GM19328 (cell line): ENCODE measurements around the gene CPA3.

Source experiments
- ATAC-seq: cut with Tn5 transposase; IDR thresholded peaks from one replicate; pipeline ENCODE4 v1.9.1; 2021; ENCODE audit warnings: mild to moderate bottlenecking, moderate library complexity; ENCODE audit not compliant: unreplicated experiment

Gene CPA3

GRCh38 chr3:148856384-148856783 is 8.7 kb upstream of the CPA3 start:
- ATAC-seq = no peak

- ATAC-seq = no peak
Observed at GRCh38 chr3:148857316-148857715, 7.8 kb upstream of the CPA3 start.

GRCh38 chr3:148861277-148861869 is 3.7 kb upstream of the CPA3 start:
- no peak for ATAC-seq

DNA sequence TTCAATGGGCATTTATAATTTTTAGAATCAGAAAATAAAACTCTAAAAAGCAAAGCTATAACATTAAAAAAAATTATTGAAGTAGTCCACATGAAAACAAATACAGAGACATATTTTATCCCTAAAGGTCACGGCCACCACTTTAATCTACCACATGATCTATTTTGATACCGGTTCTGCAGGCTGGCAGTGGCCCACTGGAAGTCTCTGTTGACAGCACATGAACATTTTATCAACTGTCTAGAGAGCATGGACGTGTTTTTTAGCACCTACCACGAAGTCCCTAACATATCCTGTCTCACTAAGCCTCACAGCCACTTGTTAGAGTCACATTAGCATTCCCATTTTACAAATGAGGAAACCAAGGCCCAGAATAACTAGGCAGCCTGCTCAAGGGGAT is 1.8 kb upstream of the CPA3 start:
- no peak for ATAC-seq

GRCh38 chr3:148863814-148864213 is 1.3 kb upstream of the CPA3 start:
- ATAC-seq = no peak

GRCh38 chr3:148866261-148866660 is 1.2 kb downstream of the CPA3 start:
- ATAC-seq = no peak

GRCh38 chr3:148873270-148873927 is 8.3 kb downstream of the CPA3 start:
- no peak for ATAC-seq

- no peak for ATAC-seq
Observed at GRCh38 chr3:148873977-148874376, 8.9 kb downstream of the CPA3 start.

GRCh38 chr3:148878095-148878494 is 13.0 kb downstream of the CPA3 start:
- ATAC-seq = no peak

GRCh38 chr3:148879256-148879655 is 14.2 kb downstream of the CPA3 start:
- no peak for ATAC-seq

DNA sequence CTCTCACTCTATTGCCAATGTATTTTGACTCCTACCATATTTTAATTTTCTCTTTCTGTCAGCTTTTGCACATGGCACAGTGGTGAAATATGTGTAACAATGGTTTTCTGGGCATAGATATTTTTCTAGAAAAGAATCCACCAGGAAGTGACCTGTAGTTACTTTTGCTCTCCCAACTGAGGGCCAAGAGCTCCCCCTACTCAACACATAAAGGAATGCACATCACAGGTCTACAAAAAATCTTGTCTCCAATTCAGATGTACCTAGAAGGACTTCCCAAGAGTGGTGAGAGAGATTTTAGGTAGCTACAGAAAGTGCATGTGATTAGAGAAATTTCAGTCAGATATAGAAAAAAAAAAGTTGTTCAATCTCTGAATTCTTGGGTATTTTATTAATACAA is 15.6 kb downstream of the CPA3 start:
- ATAC-seq = no peak

GRCh38 chr3:148881286-148881685 is 16.2 kb downstream of the CPA3 start:
- no peak for ATAC-seq

DNA sequence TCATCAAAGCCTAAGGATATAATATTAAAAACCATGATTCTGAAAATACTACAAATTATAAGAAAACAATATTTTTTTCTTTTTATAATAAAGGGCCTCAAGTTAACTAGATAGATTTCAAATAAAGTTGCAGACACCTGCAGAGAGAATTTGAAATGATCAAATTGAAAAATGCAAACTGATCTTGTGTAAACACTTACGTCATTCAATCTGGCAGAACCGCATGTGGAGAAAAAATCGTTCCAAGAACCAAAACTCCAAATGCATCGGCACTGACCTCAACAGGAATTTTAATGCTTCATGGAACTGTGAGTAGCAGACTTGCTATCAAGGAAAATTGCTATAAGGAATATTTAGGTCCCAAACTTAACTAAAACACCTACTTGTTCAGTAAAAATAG is 17.2 kb downstream of the CPA3 start:
- no peak for ATAC-seq

- no peak for ATAC-seq
Observed at GRCh38 chr3:148883163-148883562, 18.1 kb downstream of the CPA3 start.

DNA sequence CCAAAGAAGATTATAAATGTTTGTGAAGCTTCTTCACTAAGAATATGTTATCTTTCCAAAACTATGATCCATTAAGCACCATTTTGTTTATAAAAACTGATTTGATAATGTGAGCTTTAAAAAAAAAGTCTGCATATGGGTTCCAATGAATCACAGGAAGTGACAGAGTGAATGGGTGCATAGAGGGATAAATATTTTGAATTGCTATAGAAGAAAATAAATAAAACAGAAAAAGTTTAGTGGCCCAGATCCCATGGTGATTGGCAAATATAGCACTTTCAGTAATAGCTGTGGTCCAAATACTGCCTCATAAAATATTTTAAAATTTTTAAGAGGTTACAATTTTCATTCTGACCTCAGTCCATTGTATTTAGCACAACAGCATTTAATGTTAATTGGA is 19.2 kb downstream of the CPA3 start:
- no peak for ATAC-seq

GRCh38 chr3:148889828-148890227 is 24.7 kb downstream of the CPA3 start:
- no peak for ATAC-seq

DNA sequence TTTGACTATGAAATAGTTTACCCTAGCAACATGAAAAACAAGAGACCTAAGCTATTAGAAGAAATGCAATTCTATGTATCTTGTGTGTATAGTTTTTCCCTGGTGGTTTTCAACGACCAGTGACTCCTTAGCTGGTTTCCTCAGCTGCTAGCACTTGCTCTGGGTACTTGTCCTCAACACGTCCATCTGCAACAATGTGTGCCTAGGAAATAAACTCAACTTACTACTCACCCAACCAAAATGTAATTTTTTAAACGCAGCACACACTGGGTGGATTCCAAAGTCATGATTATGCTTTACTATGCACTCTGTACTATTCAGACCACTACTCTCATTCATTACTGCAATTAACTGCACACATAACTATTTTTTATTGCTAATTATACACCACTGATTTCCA is 31.0 kb downstream of the CPA3 start:
- no peak for ATAC-seq

- ATAC-seq = no peak
Observed at GRCh38 chr3:148901987-148902791, 37.1 kb downstream of the CPA3 start.

DNA sequence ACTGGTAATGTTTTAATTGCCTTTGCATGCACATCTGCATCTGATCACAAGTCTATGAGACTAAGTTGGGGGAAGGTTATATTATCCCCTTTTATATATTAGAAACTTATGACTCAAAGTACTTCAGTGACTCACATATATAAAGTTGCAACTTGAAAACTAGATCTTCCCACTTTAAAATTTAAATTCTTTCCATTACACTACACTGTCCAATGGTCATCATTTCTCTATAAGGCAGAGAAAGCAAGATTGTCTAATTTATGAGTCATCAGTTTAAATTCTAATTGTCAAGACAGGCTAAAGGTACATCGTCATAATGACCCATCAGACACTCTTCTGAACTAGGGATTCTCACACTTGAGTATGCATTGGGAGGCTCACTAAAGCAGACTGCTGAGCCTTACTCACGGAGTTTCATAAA is 37.9 kb downstream of the CPA3 start:
- ATAC-seq = no peak

- ATAC-seq = no peak
Observed at GRCh38 chr3:148903941-148904340, 38.8 kb downstream of the CPA3 start.

- ATAC-seq = no peak
Observed at GRCh38 chr3:148906667-148907066, 41.6 kb downstream of the CPA3 start.

- ATAC-seq = no peak
Observed at GRCh38 chr3:148911173-148911572, 46.1 kb downstream of the CPA3 start.
